Loucy (cell line): Measurements from ENCODE around the gene ACRBP.

Experiments used
- H2AFZ ChIP-seq: fragments of 200-600 bp; sonication (generic); 2 replicates; pipeline ENCODE4 v1.6.0; 2016; ENCODE audit warnings: antibody characterized with exemption, mild to moderate bottlenecking, low read length, moderate library complexity
- H3F3A ChIP-seq: fragments of 200-600 bp; 2 replicates; pipeline ENCODE4 v1.6.0; 2016; ENCODE audit warnings: antibody characterized with exemption, low read depth, mild to moderate bottlenecking
- H3K27me3 ChIP-seq: fragments of 200-600 bp; sonication (generic); 2 replicates; pipeline ENCODE4 v1.6.1; 2014; ENCODE audit warnings: low read length, mild to moderate bottlenecking; ENCODE audit not compliant: insufficient read depth, poor library complexity, severe bottlenecking
- H3K36me3 ChIP-seq: fragments of 200-600 bp; sonication (generic); 2 replicates; pipeline ENCODE4 v1.6.1; 2016; ENCODE audit warnings: low read length; ENCODE audit not compliant: insufficient read depth
- H3K4me1 ChIP-seq: fragments of 200-600 bp; sonication (generic); 2 replicates; pipeline ENCODE4 v1.5.1; 2014; ENCODE audit warnings: low read length, mild to moderate bottlenecking; ENCODE audit not compliant: insufficient read depth, poor library complexity, severe bottlenecking
- H3K4me2 ChIP-seq: fragments of 200-600 bp; sonication (generic); 2 replicates; pipeline ENCODE4 v1.6.0; 2014; ENCODE audit warnings: antibody characterized with exemption, low read length, low read depth, mild to moderate bottlenecking; ENCODE audit not compliant: poor library complexity, severe bottlenecking
- H3K4me3 ChIP-seq: fragments of 200-600 bp; sonication (generic); 2 replicates; pipeline ENCODE4 v1.5.1; 2014; ENCODE audit warnings: low read length, mild to moderate bottlenecking, mixed read lengths; ENCODE audit not compliant: poor library complexity, severe bottlenecking
- H3K79me2 ChIP-seq: fragments of 200-600 bp; sonication (generic); 2 replicates; pipeline ENCODE4 v1.6.1; 2014; ENCODE audit warnings: low read length; ENCODE audit not compliant: insufficient read depth
- H3K9ac ChIP-seq: fragments of 200-600 bp; sonication (generic); 2 replicates; pipeline ENCODE4 v1.6.0; 2014; ENCODE audit warnings: mild to moderate bottlenecking, low read depth, low read length, moderate library complexity; ENCODE audit not compliant: poor library complexity, severe bottlenecking
- H3K9me2 ChIP-seq: fragments of 200-600 bp; sonication (generic); replicated peaks from 2 replicates; pipeline ENCODE4 v1.6.1; 2016; ENCODE audit warnings: low read depth, low read length, mixed read lengths
- H3K9me3 ChIP-seq: fragments of 200-600 bp; sonication (generic); 2 replicates; pipeline ENCODE4 v1.6.1; 2014; ENCODE audit warnings: mild to moderate bottlenecking, antibody characterized with exemption, low read length, low read depth; ENCODE audit not compliant: insufficient read depth
- H4K20me1 ChIP-seq: fragments of 200-600 bp; sonication (generic); 2 replicates; pipeline ENCODE4 v1.6.0; 2014; ENCODE audit warnings: antibody characterized with exemption, low read length, mild to moderate bottlenecking; ENCODE audit not compliant: insufficient read depth, poor library complexity, severe bottlenecking
- CTCF ChIP-seq: fragments of 200-600 bp; sonication (generic); conservative IDR thresholded peaks from 2 replicates; pipeline ENCODE4 v1.5.1; 2014; ENCODE audit warnings: mild to moderate bottlenecking, antibody characterized with exemption, low read length
- EZH2phosphoT487 ChIP-seq: fragments of 200-600 bp; IDR thresholded peaks from 2 replicates; pipeline ENCODE4 v1.6.1; 2018; ENCODE audit warnings: antibody characterized with exemption, mild to moderate bottlenecking, moderate library complexity, borderline replicate concordance

The ACRBP gene

GRCh38 chr12:6639151-6639801 is 8.0 kb downstream of the ACRBP start:
- H3K4me3 ChIP-seq = no peak overlapping the region
- no peaks in the 10 kb centered on the region for H3K36me3 ChIP-seq
- peaks cover 66% of the 10 kb centered on the region for H3K4me1 ChIP-seq
- H3K4me2 ChIP-seq = no peak overlapping the region
- H3K9ac ChIP-seq = peak overlapping the region; percentile 30
- no peaks in the 10 kb centered on the region for H4K20me1 ChIP-seq
- no peaks in the 10 kb centered on the region for H3K27me3 ChIP-seq
- H3K9me3 ChIP-seq = no peaks in the 10 kb centered on the region
- TF ChIP-seq CTCF (no peak), EZH2phosphoT487 (no peak)
- peaks cover 3% of the 10 kb centered on the region for H3K79me2 ChIP-seq
- H2AFZ ChIP-seq = no peak overlapping the region
- H3K9me2 ChIP-seq = no peaks in the 10 kb centered on the region
- H3F3A ChIP-seq = peaks cover 2% of the 10 kb centered on the region; the same call in 1 of the 2 replicates

GRCh38 chr12:6638305-6638704 is 8.9 kb downstream of the ACRBP start:
- H3K79me2 ChIP-seq = peaks cover 13% of the 10 kb centered on the region
- H3K9ac ChIP-seq = peak overlapping the region; percentile 30
- no peaks in the 10 kb centered on the region for H3K9me2 ChIP-seq
- peak overlapping the region; percentile 4 for H3K4me2 ChIP-seq
- no peak overlapping the region for H3K4me3 ChIP-seq
- no peaks in the 10 kb centered on the region for H4K20me1 ChIP-seq
- H3F3A ChIP-seq = peaks cover 2% of the 10 kb centered on the region; the same call in 1 of the 2 replicates
- no peaks in the 10 kb centered on the region for H3K36me3 ChIP-seq
- no peaks in the 10 kb centered on the region for H3K9me3 ChIP-seq
- no peak overlapping the region for H2AFZ ChIP-seq
- H3K27me3 ChIP-seq = no peaks in the 10 kb centered on the region
- H3K4me1 ChIP-seq = peaks cover 65% of the 10 kb centered on the region
- no peak for TF ChIP-seq CTCF
- no peak for TF ChIP-seq EZH2phosphoT487

- peak within 1 kb of the TSS; percentile 84 for H3K9ac ChIP-seq
- peak within 1 kb of the TSS; percentile 91 for H3K4me2 ChIP-seq
- H3F3A ChIP-seq = peaks cover 6% of the 10 kb centered on the region
- peak within 1 kb of the TSS; percentile 71 for H3K4me3 ChIP-seq
- peak within 1 kb of the TSS; percentile 16 for H2AFZ ChIP-seq
- H3K36me3 ChIP-seq = no peaks in the 10 kb centered on the region
- H3K9me2 ChIP-seq = no peaks in the 10 kb centered on the region
- peaks cover 86% of the 10 kb centered on the region for H3K4me1 ChIP-seq
- no peaks in the 10 kb centered on the region for H3K9me3 ChIP-seq
- peaks cover 29% of the 10 kb centered on the region for H3K79me2 ChIP-seq
- H3K27me3 ChIP-seq = no peaks in the 10 kb centered on the region
- no peaks in the 10 kb centered on the region for H4K20me1 ChIP-seq
- TF ChIP-seq CTCF (no peak), EZH2phosphoT487 (no peak)
These were observed 11.2 kb downstream of the ACRBP start, which contains the start of gene LPAR5 for GRCh38 chr12:6635856-6636531. Gene LPAR5 (minus strand): TSS chr12:6635959. CDS start chr12:6621248, 14,711 bp downstream.
